22Rv1 (cell line): ENCODE results near the gene TMLHE.

Source experiments
- CTCF ChIP-seq: fragments of 450-650 bp; IDR thresholded peaks from 2 replicates; pipeline ENCODE4 v1.5.1; 2017; ENCODE audit warnings: mild to moderate bottlenecking
- ZFX ChIP-seq: fragments of 450-650 bp; IDR thresholded peaks from 2 replicates; pipeline ENCODE4 v1.6.1; 2017; ENCODE audit warnings: antibody characterized with exemption, borderline replicate concordance

GRCh38 chrX:155632431-155633100 is 19.8 kb upstream of the TMLHE start:
- TF ChIP-seq CTCF (no peak), ZFX (no peak)
